GM18951 (cell line): ENCODE measurements around the gene BMP3.

Source experiments
- POLR2A ChIP-seq: IDR thresholded peaks from 4 replicates; pipeline ENCODE4 v1.6.1; 2011; ENCODE audit warnings: mild to moderate bottlenecking; ENCODE audit not compliant: insufficient read length, insufficient read depth; ENCODE audit errors: extremely low read depth
- in situ Hi-C: fragments of 300-500 bp; cut with MboI; formaldehyde crosslinking; loops from one replicate; pipeline ENCODE4 v1.12.0; 2022; ENCODE audit warnings: low sequenced_read_pairs, mixed read lengths, inconsistent platforms; ENCODE audit not compliant: unreplicated experiment

Gene BMP3

GRCh38 chr4:81060587-81061343, 30.3 kb downstream of the BMP3 start:
- in situ Hi-C loops = no loop called here
- no peak for TF ChIP-seq POLR2A

- in situ Hi-C loops = no loop called here
- TF ChIP-seq POLR2A = no peak
Observed at GRCh38 chr4:81061344-81061730, 30.8 kb downstream of the BMP3 start.

DNA sequence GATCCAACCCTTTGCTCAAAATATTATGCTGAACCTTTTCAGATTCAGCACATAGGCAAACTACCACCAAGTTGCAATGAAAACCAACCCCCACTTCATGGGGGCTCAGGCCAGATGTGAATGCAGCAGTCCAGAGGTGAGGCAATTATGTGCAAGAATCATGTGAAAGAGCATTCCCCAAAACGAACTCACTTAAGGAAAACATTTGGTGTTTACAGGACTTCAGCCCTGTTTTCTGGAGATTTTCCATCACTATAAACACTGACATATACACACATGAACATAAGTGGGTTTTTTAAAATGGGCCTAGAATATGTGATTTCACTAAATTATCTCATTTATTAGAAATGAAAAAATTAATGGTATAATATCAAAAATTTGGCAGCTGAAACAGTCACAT, 31.5 kb downstream of the BMP3 start:
- in situ Hi-C loops = no loop called here
- TF ChIP-seq POLR2A = no peak

GRCh38 chr4:81065446-81065845, 34.9 kb downstream of the BMP3 start:
- TF ChIP-seq POLR2A = no peak
- in situ Hi-C loops = no loop called here

DNA sequence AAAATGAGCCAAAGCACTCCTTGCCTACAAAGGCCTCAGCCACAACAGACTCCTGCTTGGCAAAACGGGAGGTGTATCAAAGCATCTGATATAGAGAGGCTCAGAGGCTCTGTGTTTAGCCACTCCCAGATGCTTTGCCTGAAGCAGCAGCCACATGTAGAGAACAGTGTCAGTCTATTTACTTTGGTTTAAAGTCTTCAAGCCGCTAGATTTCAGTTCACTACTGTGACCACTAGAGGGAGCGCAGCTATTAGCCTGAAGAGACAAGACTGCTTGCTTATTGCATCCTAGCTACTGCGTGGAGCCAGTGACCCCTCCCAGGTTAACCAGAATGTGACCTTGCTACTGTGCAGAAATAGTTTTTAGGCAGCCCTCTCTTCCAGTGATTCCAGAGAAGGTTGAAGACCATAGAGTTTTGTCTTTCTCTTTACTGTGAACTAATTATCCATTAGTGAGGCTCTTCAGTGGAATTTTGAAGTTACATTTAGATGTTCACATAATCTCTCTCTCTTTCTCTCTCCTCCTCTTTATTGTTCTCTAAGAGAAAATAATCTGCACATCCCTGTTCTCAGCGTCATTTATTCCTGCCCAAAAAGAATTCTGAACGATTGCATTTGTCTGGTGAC, 39.3 kb downstream of the BMP3 start:
- in situ Hi-C loops = no loop called here
- TF ChIP-seq POLR2A = no peak

GRCh38 chr4:81071013-81071412, 40.5 kb downstream of the BMP3 start:
- TF ChIP-seq POLR2A = no peak
- in situ Hi-C loops = no loop called here

DNA sequence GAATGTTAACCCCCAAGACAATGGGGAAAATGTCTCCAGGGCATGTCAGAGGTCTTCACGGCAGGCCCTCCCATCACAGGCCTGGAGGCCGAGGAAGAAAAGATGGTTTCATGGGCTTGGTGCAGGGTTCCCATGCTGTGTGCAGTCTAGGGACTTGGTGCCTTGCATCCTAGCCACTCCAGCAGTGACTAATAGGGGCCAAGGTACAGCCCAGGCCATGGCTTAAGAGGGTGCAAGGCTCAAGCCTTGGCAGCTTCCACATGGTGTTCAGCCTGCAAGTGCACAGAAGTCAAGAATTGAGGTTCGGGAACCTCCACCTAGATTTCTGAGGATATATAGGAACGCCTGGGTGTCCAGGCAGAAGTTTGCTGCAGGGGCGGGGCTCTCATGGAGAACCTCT, 50.6 kb downstream of the BMP3 start:
- no peak for TF ChIP-seq POLR2A
- in situ Hi-C loops = loop anchor here (25.0 kb wide), 1 partner anchor 256 kb away; no protein-coding TSS in a partner anchor

DNA sequence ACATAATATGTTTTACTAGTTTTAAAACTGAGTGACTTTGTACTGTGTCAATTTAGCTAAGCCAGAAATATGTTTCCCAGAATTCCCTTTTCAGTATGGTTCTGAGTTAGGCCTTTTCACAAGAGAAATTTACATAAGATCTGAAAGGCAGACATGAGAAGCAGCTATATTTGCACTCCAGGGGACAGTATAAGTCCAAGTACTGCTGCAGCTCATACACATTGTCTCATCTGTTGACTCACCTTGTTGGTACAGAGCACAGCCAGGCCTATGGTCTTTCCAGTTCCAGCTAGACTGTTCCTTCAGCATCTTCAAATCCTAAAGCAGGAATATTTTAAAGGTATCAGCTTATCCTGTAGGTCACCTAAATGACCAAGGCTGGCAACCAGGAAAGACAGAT, 53.5 kb downstream of the BMP3 start:
- TF ChIP-seq POLR2A = no peak
- in situ Hi-C loops = loop anchor here (25.0 kb wide), 1 partner anchor 253 kb away; no protein-coding TSS in a partner anchor

GRCh38 chr4:81084634-81085033, 54.1 kb downstream of the BMP3 start:
- in situ Hi-C loops = loop anchor here (25.0 kb wide), 1 partner anchor 253 kb away; no protein-coding TSS in a partner anchor
- no peak for TF ChIP-seq POLR2A

GRCh38 chr4:81085291-81085690, 54.8 kb downstream of the BMP3 start:
- no peak for TF ChIP-seq POLR2A
- in situ Hi-C loops = loop anchor here (25.0 kb wide), 1 partner anchor 252 kb away; no protein-coding TSS in a partner anchor

DNA sequence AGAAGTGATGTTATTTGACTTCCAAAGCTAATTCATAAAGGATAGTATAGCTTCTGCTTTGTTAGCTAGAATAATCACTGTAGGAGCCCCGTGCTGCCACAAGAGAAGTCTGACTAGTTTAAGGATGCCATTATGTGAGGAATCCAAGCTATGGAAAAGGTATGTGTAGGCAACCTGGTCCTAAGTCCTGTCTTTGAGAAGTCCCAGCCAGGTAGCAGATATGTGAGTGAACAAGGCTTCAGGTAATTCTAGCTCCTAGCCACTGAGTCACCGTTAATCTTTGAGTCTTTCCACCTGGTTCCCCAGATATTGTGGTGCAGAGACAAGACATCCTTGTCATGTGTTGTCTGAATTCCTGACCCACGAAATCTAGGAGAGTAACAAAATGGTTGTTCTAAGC, 55.5 kb downstream of the BMP3 start:
- in situ Hi-C loops = loop anchor here (25.0 kb wide), 1 partner anchor 251 kb away; no protein-coding TSS in a partner anchor
- no peak for TF ChIP-seq POLR2A

DNA sequence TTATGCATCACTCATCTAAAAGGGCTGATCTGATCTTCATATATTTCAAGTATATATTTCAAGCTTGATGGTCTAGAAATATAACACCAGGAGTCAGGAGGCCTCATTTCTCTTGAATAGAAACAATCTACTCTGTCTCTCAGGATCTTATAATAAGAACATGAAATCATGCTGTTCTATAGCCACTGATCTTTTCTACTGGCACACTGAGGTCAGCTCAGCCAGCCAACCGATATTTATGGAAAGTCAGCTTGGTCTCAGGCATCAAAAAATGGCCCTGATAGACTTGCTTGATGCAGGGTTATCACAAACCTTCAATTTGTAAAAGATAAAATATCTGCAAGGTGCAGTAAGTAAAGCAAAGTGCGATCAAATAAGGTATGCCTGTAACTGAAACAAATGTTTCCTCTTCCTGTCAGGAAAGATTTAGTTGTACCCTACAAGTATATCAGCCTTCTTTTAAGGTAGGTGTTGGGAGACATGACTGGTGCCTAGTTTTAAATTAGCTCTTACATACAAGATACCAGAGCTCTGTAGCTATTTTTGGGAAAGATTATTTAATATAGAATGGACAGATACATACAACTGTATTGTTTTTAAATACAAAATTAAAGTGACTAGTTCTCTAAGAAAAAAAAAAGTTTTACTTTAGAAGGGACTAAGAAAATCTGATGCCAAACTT, 63.4 kb downstream of the BMP3 start:
- TF ChIP-seq POLR2A = no peak
- in situ Hi-C loops = loop anchor here (25.0 kb wide), 1 partner anchor 243 kb away; no protein-coding TSS in a partner anchor

- in situ Hi-C loops = loop anchor here (25.0 kb wide), 1 partner anchor 242 kb away; no protein-coding TSS in a partner anchor
- TF ChIP-seq POLR2A = no peak
Observed at GRCh38 chr4:81095389-81095788, 64.9 kb downstream of the BMP3 start.
